GM18526 (cell line): ENCODE measurements around the gene GHR.

Source experiments
- POLR2A ChIP-seq: IDR thresholded peaks from 3 replicates; pipeline ENCODE4 v1.6.1; 2011; ENCODE audit not compliant: insufficient read length; ENCODE audit errors: extremely low read depth

Gene GHR

DNA sequence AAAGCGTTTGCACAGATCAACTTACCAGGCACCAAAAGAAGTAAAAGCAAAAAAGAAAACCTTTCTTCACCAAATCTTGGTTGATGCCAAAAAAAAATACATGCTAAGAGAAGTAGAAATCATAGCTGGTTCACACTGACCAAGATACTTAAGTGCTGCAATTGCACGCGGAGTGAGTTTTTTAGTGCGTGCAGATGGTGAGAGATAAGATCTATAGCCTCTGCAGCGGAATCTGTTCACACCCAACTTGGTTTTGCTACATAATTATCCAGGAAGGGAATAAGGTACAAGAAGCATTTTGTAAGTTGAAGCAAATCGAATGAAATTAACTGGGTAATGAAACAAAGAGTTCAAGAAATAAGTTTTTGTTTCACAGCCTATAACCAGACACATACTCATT, 297.0 kb downstream of the GHR start:
- no peak for TF ChIP-seq POLR2A

- no peak for TF ChIP-seq POLR2A
These were observed 298.2 kb downstream of the GHR start for GRCh38 chr5:42721484-42721883.

GRCh38 chr5:42740920-42741319, 317.7 kb downstream of the GHR start:
- TF ChIP-seq POLR2A: no peak

GRCh38 chr5:42745426-42745825, 322.2 kb downstream of the GHR start:
- no peak for TF ChIP-seq POLR2A

GRCh38 chr5:42745856-42746255, 322.6 kb downstream of the GHR start:
- no peak for TF ChIP-seq POLR2A

GRCh38 chr5:42749020-42749419, 325.8 kb downstream of the GHR start:
- no peak for TF ChIP-seq POLR2A

DNA sequence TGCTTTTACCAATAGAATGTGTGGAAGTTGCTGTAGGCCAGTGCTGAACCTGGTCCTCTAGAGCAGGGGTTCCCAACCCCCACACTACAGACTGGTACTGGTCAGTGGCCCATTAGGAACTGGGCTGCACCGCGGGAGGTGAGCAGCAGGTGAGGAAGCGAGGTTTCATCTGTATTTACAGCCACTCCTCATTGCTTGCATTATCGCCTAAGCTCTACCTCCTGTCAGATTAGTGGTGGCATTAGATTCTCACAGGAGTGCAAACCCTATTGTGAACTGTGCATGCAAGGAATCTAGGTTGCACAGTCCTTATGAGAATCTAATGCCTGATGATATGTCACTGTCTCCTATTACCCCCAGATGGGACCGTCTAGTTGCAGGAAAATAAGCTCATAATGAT, 327.3 kb downstream of the GHR start:
- no peak for TF ChIP-seq POLR2A

DNA sequence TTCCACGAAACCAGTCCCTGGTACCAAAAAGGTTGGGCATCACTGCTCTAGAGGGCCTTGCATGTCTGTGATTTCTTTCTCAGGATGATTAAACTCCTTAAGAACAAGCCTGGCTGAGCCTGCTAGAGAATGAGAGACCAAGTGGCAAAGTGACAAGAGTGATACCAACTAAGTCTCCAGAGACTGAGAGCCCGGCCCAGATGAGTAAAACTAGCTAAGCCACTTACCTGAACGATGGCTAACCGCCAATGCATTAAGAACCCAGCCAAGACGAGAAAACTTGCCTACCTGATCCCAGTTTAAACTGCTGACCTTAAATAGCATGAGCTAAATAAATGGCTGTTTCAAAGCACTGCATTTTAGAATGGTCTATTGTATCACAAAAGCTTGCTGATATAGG, 327.8 kb downstream of the GHR start:
- no peak for TF ChIP-seq POLR2A

- TF ChIP-seq POLR2A: no peak
These were observed 329.9 kb downstream of the GHR start for GRCh38 chr5:42753099-42753498.

DNA sequence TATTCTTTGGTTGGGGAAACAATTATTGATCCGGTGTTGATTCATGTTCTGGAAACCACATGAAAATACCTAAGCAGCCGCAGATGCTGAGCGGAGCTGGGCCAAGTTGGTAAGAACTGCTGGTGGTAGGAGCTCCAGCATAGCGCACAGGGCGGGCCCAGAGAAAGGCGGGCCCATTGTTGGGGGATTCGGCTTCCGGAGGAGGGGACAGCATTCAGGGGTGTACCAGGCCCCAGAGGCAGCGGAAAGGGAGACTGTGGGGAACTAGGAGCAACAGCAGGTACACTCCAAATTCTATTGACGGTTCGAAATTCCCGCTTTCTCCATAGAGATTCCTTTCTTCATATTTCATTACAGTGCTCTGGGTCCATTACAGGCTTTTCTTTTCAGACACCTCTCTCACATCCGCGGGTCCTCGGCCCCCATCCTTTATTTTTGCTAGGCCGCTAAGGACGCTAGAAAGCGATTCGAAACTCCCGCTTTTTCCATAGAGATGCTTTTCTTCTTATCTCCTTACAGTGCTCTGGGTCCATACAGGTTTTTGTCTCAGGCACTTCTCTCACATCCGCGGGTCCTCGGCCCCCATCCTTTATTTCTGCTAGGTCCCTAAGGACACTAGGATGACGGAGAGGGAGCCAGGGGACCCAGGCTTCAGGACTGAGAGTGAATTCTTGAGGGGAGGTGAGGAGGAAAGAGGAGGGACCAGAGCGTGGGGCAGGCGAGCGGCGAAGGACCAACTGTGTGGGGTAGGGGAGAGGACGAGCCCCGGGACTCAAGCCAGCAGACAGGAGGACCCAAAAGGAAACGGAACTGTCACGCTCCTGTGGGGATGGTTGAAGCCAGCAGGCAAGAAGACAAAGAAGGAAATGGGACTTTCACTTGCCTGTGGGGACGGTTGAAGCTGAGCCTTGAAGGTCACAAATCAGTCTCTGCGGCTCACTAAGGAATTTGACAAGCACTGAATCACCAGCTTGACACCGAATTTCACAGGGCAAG, 333.7 kb downstream of the GHR start, which contains the start of gene CCDC152:
Gene CCDC152, plus strand, starts transcription at position 213 of the 996 bp plus-strand sequence. CDS start 2,304 bp downstream, outside the sequence.
- no peak for TF ChIP-seq POLR2A

GRCh38 chr5:42759456-42759855, 336.2 kb downstream of the GHR start:
- no peak for TF ChIP-seq POLR2A

- TF ChIP-seq POLR2A: no peak
These were observed 337.2 kb downstream of the GHR start for GRCh38 chr5:42760426-42760825.

GRCh38 chr5:42761791-42762190, 338.6 kb downstream of the GHR start:
- no peak for TF ChIP-seq POLR2A

GRCh38 chr5:42767491-42768105, 344.4 kb downstream of the GHR start:
- TF ChIP-seq POLR2A: no peak

DNA sequence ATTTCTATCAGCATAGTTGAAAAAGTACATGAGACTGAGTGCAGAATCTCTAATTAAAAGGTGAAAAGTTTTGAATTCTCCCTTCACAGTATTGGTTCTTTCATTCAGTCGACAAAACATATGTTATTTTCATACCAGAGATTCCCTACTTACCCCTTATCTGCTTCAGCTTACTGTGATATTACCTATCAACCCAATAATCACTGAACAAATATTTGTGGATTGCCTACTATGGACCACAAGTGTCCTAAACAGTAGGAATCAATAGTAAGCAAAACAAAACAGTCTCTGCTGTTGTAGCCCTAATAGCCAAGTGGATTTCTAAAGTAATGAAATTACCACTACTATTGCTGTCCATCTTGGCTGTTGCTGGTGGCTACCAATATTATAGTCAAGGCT, 344.9 kb downstream of the GHR start:
- TF ChIP-seq POLR2A: no peak

DNA sequence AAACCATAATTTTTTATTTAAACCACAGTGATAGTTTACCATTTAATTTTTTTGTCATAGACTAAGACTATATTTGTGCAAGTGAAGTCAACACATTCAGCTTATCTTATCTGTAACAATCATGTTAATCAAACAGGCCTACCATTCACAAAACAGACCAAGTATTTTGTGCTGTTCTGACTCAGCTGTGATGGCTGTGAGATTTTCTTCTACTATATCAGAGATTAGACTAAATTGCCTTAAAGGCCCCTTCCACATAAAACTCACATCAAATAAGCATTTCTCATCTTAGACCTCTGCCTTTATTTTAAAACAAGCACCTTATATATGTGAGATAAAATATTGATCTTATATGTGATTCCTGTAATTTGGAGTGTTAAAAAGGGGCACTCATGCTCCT, 346.8 kb downstream of the GHR start:
- TF ChIP-seq POLR2A: no peak
